Trophoblast cell (in vitro differentiated cells and primary cell): ENCODE measurements around the gene CMTR1.
"Not testable (repeated sequence)": the region's sequence is repeated elsewhere in the genome, so short reads cannot be mapped to it uniquely, and the experiment has no call there.

ENCODE experiments used
- DNase-seq, 2 donors: peaks; one replicate each; pipeline ENCODE4 v3.0.0-alpha.2; 2016
- H2AFZ ChIP-seq: 2 replicates; pipeline ENCODE4 v1.6.1; 2013; ENCODE audit warnings: low read length, moderate library complexity, mild to moderate bottlenecking; ENCODE audit not compliant: insufficient read depth, poor library complexity
- H2AK5ac ChIP-seq: 2 replicates; pipeline ENCODE4 v1.6.1; 2013; ENCODE audit warnings: mild to moderate bottlenecking, low read length
- H2BK120ac ChIP-seq: 2 replicates; pipeline ENCODE4 v1.6.1; 2013; ENCODE audit warnings: low read length, mild to moderate bottlenecking, moderate library complexity; ENCODE audit not compliant: insufficient read depth, poor library complexity
- H2BK12ac ChIP-seq: 2 replicates; pipeline ENCODE4 v1.6.1; 2013; ENCODE audit warnings: mild to moderate bottlenecking, low read length, moderate library complexity
- H2BK5ac ChIP-seq: 2 replicates; pipeline ENCODE4 v1.6.1; 2013; ENCODE audit warnings: low read length, low read depth, moderate library complexity, mild to moderate bottlenecking; ENCODE audit not compliant: poor library complexity
- H3K14ac ChIP-seq: 2 replicates; pipeline ENCODE4 v1.6.1; 2013; ENCODE audit warnings: mild to moderate bottlenecking, low read length
- H3K18ac ChIP-seq: 2 replicates; pipeline ENCODE4 v1.6.1; 2013; ENCODE audit warnings: mild to moderate bottlenecking, low read length
- H3K23ac ChIP-seq: 2 replicates; pipeline ENCODE4 v1.6.1; 2013; ENCODE audit warnings: low read length
- H3K27ac ChIP-seq: 2 replicates; pipeline ENCODE4 v1.5.1; 2013; ENCODE audit warnings: low read depth, mild to moderate bottlenecking, inconsistent platforms, low read length, moderate library complexity
- H3K27me3 ChIP-seq: 2 replicates; pipeline ENCODE4 v1.6.1; 2013; ENCODE audit warnings: inconsistent platforms, mild to moderate bottlenecking, low read length, moderate library complexity; ENCODE audit not compliant: insufficient read depth
- H3K36me3 ChIP-seq, 2 experiments: 1 replicate in 1 of 2; 2 replicates in 1 of 2; pipeline ENCODE4 v1.6.1; 2013; ENCODE audit warnings: low read length in 2 of 2, mild to moderate bottlenecking in 2 of 2, moderate library complexity in 1 of 2; ENCODE audit not compliant: insufficient read depth in 2 of 2, control insufficient read depth in 1 of 2
- H3K4ac ChIP-seq: 2 replicates; pipeline ENCODE4 v1.6.1; 2013; ENCODE audit warnings: low read depth, mild to moderate bottlenecking, low read length, moderate library complexity
- H3K4me1 ChIP-seq, 2 experiments: 1 replicate in 1 of 2; 2 replicates in 1 of 2; pipeline ENCODE4 v1.6.1; 2013; ENCODE audit warnings: low read length in 2 of 2, mild to moderate bottlenecking in 2 of 2, moderate library complexity in 1 of 2; ENCODE audit not compliant: insufficient read depth in 2 of 2, control insufficient read depth in 1 of 2
- H3K4me2 ChIP-seq: 2 replicates; pipeline ENCODE4 v1.6.1; 2013; ENCODE audit warnings: inconsistent platforms, mild to moderate bottlenecking, low read length, moderate library complexity
- H3K4me3 ChIP-seq: 2 replicates; pipeline ENCODE4 v1.5.1; 2013; ENCODE audit warnings: mild to moderate bottlenecking, low read depth, low read length, inconsistent platforms
- H3K79me1 ChIP-seq: one replicate; pipeline ENCODE4 v1.6.1; 2013; ENCODE audit warnings: low read length
- H3K79me2 ChIP-seq: 2 replicates; pipeline ENCODE4 v1.6.1; 2013; ENCODE audit warnings: low read length, mild to moderate bottlenecking; ENCODE audit not compliant: control insufficient read depth, insufficient read depth, poor library complexity
- H3K9ac ChIP-seq: 2 replicates; pipeline ENCODE4 v1.6.1; 2013; ENCODE audit warnings: mild to moderate bottlenecking, low read length
- H3K9me3 ChIP-seq: 2 replicates; pipeline ENCODE4 v1.6.1; 2013; ENCODE audit warnings: low read depth, mild to moderate bottlenecking, control low read depth, inconsistent platforms, low read length; ENCODE audit not compliant: insufficient read depth
- H4K12ac ChIP-seq: 2 replicates; pipeline ENCODE4 v1.6.1; 2013; ENCODE audit warnings: low read depth, mild to moderate bottlenecking, low read length, moderate library complexity
- H4K8ac ChIP-seq: 2 replicates; pipeline ENCODE4 v1.6.1; 2013; ENCODE audit warnings: low read depth, mild to moderate bottlenecking, low read length, moderate library complexity
- H4K91ac ChIP-seq: one replicate; pipeline ENCODE4 v1.6.1; 2013; ENCODE audit warnings: low read depth, mild to moderate bottlenecking, low read length, moderate library complexity
- whole genome bisulfite sequencing: extraction: QIAGEN DNeasy Blood & Tissue Kit; methylation state at CpG from one replicate; pipeline ENCODE4 v1.1.7; 2013; ENCODE audit warnings: missing lambda C conversion rate; ENCODE audit not compliant: insufficient read length, insufficient coverage; ENCODE audit errors: extremely low coverage; 5-methylcytosine and 5-hydroxymethylcytosine counted together

The CMTR1 gene

GRCh38 chr6:37442416-37443215, 9.6 kb downstream of the CMTR1 start:
- no peak for DNase-seq
- H3K4ac ChIP-seq, result no peak overlapping the region
- no peaks in the 10 kb centered on the region for H3K4me1 ChIP-seq
- no peak overlapping the region for H4K12ac ChIP-seq
- H2BK120ac ChIP-seq, result no peak overlapping the region
- H4K91ac ChIP-seq, result no peak overlapping the region
- H4K8ac ChIP-seq, result no peak overlapping the region
- no peak overlapping the region for H3K18ac ChIP-seq
- H2BK5ac ChIP-seq, result no peak overlapping the region
- H2AK5ac ChIP-seq, result no peak overlapping the region
- H3K36me3 ChIP-seq, result peaks cover 7 to 24% of the 10 kb centered on the region in 2 experiments
- H2BK12ac ChIP-seq, result no peak overlapping the region
- no peaks in the 10 kb centered on the region for H3K79me2 ChIP-seq
- no peak overlapping the region for H2AFZ ChIP-seq
- no peak overlapping the region for H3K4me3 ChIP-seq
- no peaks in the 10 kb centered on the region for H3K9me3 ChIP-seq
- H3K79me1 ChIP-seq, result no peaks in the 10 kb centered on the region
- H3K4me2 ChIP-seq, result no peak overlapping the region
- H3K27ac ChIP-seq, result no peak overlapping the region
- H3K27me3 ChIP-seq, result no peaks in the 10 kb centered on the region
- H3K23ac ChIP-seq, result no peak overlapping the region
- H3K14ac ChIP-seq, result no peak overlapping the region
- no CpG with 5 or more reads among the region's 4 CpGs for WGBS
- H3K9ac ChIP-seq, result no peak overlapping the region

DNA sequence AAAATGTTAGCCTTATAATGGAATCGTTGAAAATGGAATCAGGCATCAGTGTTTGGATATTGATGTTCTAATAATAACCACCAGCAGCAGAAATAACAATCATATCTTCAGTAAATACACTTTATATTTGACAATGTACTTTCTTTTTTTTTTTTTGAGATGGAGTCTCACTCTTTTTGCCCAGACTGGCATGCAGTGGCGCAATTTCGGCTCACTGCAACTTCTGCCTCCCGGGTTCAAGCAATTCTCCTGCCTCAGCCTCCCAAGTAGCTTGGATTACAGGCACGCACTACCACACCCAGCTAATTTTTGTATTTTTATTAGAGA, 10.2 kb downstream of the CMTR1 start:
- H3K9me3 ChIP-seq, H3K18ac ChIP-seq, H3K27ac ChIP-seq, H2AFZ ChIP-seq, H2BK5ac ChIP-seq, H3K14ac ChIP-seq, H4K8ac ChIP-seq, H4K91ac ChIP-seq, H3K4me2 ChIP-seq, H4K12ac ChIP-seq, H3K79me1 ChIP-seq, DNase-seq, H3K4ac ChIP-seq, H3K79me2 ChIP-seq, H3K27me3 ChIP-seq, H2AK5ac ChIP-seq, H3K4me1 ChIP-seq, H2BK120ac ChIP-seq, H3K23ac ChIP-seq, H2BK12ac ChIP-seq, H3K4me3 ChIP-seq, H3K9ac ChIP-seq: not testable (repeated sequence)
- H3K36me3 ChIP-seq, result peaks cover 7 to 21% of the 10 kb centered on the region in 2 experiments
- WGBS, result no CpG with 5 or more reads among the region's 5 CpGs

GRCh38 chr6:37449984-37450383, 17.0 kb downstream of the CMTR1 start:
- Histone ChIP-seq H2BK5ac (no peak overlapping the region), H3K4me1 (peaks cover 0 to 8% of the 10 kb centered on the region in 2 experiments), H3K36me3 (peaks cover 6 to 30% of the 10 kb centered on the region in 2 experiments), H3K79me1 (no peaks in the 10 kb centered on the region), H3K9ac (no peak overlapping the region), H3K4ac (no peak overlapping the region), H4K8ac (no peak overlapping the region), H3K4me2 (no peak overlapping the region), H3K14ac (no peak overlapping the region), H2AFZ (no peak overlapping the region), H3K79me2 (no peaks in the 10 kb centered on the region), H3K4me3 (no peak overlapping the region), H2BK12ac (no peak overlapping the region), H2BK120ac (no peak overlapping the region), H3K27ac (no peak overlapping the region), H4K91ac (no peak overlapping the region), H4K12ac (no peak overlapping the region), H3K9me3 (no peaks in the 10 kb centered on the region), H3K23ac (no peak overlapping the region), H2AK5ac (no peak overlapping the region), H3K27me3 (no peaks in the 10 kb centered on the region), H3K18ac (no peak overlapping the region)
- no peak for DNase-seq
- WGBS, result no CpG with 5 or more reads among the region's 4 CpGs

GRCh38 chr6:37451441-37452193, 18.6 kb downstream of the CMTR1 start:
- no peak overlapping the region for H3K14ac ChIP-seq
- H3K9ac ChIP-seq, result no peak overlapping the region
- H4K91ac ChIP-seq, result no peak overlapping the region
- no peak overlapping the region for H2BK120ac ChIP-seq
- DNase-seq, result no peak
- no peak overlapping the region for H2AK5ac ChIP-seq
- no peaks in the 10 kb centered on the region for H3K9me3 ChIP-seq
- H3K4me1 ChIP-seq, result peaks cover 0 to 8% of the 10 kb centered on the region in 2 experiments
- no peak overlapping the region for H4K8ac ChIP-seq
- H3K23ac ChIP-seq, result no peak overlapping the region
- no peak overlapping the region for H4K12ac ChIP-seq
- H3K27ac ChIP-seq, result no peak overlapping the region
- H3K4me2 ChIP-seq, result no peak overlapping the region
- no peak overlapping the region for H2BK12ac ChIP-seq
- H3K36me3 ChIP-seq, result peaks cover 3 to 25% of the 10 kb centered on the region in 2 experiments
- no peak overlapping the region for H3K4me3 ChIP-seq
- H3K18ac ChIP-seq, result no peak overlapping the region
- H2AFZ ChIP-seq, result no peak overlapping the region
- H3K4ac ChIP-seq, result no peak overlapping the region
- no peaks in the 10 kb centered on the region for H3K79me2 ChIP-seq
- WGBS, result no CpG with 5 or more reads among the region's 2 CpGs
- no peaks in the 10 kb centered on the region for H3K79me1 ChIP-seq
- H2BK5ac ChIP-seq, result no peak overlapping the region
- no peaks in the 10 kb centered on the region for H3K27me3 ChIP-seq
